Loucy (cell line): ENCODE results near the gene REC8.

Source experiments
- EZH2phosphoT487 ChIP-seq: fragments of 200-600 bp; IDR thresholded peaks from 2 replicates; pipeline ENCODE4 v1.6.1; 2018; ENCODE audit warnings: antibody characterized with exemption, mild to moderate bottlenecking, moderate library complexity, borderline replicate concordance
- TF ChIP-seq, protein P1 (sequence below): fragments of 200-600 bp; sonication (generic); conservative IDR thresholded peaks from 2 replicates; pipeline ENCODE4 v1.5.1; 2014; ENCODE audit warnings: mild to moderate bottlenecking, antibody characterized with exemption, low read length

DNA sequence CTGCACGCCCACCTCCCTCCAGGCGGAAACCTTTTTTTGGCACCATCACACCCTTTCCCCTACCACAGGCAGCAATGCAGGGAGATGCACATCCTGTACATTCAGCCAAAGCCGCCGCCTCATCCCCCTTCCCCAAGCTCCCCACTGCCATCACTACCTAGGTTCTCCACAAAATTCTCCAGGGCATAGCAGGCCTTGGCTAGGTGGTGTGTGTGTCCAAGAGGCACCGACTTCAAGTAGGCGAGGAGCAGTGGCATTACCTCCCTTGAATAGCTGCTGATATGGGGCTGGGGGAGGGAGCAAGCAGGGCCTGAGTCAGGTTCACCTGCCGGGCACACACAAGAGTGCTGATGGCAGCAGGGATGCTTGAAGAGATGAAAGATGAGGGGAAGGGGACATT is 13.1 kb downstream of the REC8 start:
- TF ChIP-seq, protein P1, sequence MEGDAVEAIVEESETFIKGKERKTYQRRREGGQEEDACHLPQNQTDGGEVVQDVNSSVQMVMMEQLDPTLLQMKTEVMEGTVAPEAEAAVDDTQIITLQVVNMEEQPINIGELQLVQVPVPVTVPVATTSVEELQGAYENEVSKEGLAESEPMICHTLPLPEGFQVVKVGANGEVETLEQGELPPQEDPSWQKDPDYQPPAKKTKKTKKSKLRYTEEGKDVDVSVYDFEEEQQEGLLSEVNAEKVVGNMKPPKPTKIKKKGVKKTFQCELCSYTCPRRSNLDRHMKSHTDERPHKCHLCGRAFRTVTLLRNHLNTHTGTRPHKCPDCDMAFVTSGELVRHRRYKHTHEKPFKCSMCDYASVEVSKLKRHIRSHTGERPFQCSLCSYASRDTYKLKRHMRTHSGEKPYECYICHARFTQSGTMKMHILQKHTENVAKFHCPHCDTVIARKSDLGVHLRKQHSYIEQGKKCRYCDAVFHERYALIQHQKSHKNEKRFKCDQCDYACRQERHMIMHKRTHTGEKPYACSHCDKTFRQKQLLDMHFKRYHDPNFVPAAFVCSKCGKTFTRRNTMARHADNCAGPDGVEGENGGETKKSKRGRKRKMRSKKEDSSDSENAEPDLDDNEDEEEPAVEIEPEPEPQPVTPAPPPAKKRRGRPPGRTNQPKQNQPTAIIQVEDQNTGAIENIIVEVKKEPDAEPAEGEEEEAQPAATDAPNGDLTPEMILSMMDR = no peak
- TF ChIP-seq EZH2phosphoT487 = no peak
